Astrocyte of the spinal cord (primary cell): ENCODE measurements around the gene KIRREL1.

Experiments used
- DNase-seq: peaks from one replicate; pipeline ENCODE4 v3.0.0; 2011; ENCODE audit warnings: low read depth, low spot score
- H3K4me3 ChIP-seq: 2 replicates; pipeline ENCODE4 v1.5.1; 2011; ENCODE audit warnings: low read depth, mild to moderate bottlenecking, low read length, moderate library complexity
- in situ Hi-C: cut with HindIII; loops from 2 replicates; pipeline ENCODE4 v1.10.0; 2017; ENCODE audit warnings: low sequenced_read_pairs
- TF ChIP-seq, protein P1 (sequence below): IDR thresholded peaks from 2 replicates; pipeline ENCODE4 v1.5.1; 2012; ENCODE audit warnings: low read depth, mild to moderate bottlenecking, low read length, inconsistent platforms

The KIRREL1 gene

DNA sequence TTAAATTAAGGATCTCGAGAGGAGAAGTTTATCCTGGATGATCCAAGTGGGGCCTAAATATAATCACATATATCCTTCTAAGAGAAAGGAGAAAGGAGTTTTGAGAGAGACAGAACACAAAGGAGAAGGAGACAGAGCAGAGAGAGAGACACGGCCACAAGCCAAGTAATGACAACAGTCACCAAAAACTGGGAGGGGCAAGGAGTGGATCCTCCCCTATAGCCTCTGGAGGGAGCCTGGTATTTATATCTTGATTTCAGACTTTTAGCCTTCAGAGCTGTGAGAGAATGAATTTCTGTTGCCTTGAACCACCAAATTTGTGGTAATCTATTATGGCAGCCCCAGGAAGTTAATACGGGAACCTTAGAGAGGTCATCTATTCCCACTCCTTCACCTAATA, 137.8 kb downstream of the KIRREL1 start:
- in situ Hi-C loops: no loop called here
- H3K4me3 ChIP-seq: no peak overlapping the region
- no peak for DNase-seq
- TF ChIP-seq, protein P1, sequence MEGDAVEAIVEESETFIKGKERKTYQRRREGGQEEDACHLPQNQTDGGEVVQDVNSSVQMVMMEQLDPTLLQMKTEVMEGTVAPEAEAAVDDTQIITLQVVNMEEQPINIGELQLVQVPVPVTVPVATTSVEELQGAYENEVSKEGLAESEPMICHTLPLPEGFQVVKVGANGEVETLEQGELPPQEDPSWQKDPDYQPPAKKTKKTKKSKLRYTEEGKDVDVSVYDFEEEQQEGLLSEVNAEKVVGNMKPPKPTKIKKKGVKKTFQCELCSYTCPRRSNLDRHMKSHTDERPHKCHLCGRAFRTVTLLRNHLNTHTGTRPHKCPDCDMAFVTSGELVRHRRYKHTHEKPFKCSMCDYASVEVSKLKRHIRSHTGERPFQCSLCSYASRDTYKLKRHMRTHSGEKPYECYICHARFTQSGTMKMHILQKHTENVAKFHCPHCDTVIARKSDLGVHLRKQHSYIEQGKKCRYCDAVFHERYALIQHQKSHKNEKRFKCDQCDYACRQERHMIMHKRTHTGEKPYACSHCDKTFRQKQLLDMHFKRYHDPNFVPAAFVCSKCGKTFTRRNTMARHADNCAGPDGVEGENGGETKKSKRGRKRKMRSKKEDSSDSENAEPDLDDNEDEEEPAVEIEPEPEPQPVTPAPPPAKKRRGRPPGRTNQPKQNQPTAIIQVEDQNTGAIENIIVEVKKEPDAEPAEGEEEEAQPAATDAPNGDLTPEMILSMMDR: no peak

DNA sequence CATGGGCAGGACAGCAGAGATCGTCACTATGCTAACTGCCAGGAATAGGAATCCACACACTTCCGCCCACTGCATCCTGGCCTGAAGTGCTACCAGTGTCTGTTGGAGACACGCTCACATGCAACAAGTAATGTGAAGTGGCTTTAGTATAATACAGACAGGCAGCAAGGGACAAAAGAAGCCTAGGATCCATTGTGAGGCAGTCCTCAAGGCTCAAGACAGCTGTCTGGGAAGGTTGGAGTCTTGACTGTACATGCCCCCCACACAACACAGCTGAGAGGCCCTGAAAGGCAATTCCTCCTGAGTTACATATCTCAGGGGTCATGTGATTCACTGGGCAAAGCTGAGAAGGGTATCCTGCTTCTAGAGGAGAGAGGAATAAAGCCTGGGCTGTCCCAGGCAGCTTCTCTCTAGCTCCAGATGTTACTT, 147.3 kb downstream of the KIRREL1 start:
- DNase-seq: no peak
- no peak overlapping the region for H3K4me3 ChIP-seq
- TF ChIP-seq, protein P1: no peak
- in situ Hi-C loops: no loop called here

DNA sequence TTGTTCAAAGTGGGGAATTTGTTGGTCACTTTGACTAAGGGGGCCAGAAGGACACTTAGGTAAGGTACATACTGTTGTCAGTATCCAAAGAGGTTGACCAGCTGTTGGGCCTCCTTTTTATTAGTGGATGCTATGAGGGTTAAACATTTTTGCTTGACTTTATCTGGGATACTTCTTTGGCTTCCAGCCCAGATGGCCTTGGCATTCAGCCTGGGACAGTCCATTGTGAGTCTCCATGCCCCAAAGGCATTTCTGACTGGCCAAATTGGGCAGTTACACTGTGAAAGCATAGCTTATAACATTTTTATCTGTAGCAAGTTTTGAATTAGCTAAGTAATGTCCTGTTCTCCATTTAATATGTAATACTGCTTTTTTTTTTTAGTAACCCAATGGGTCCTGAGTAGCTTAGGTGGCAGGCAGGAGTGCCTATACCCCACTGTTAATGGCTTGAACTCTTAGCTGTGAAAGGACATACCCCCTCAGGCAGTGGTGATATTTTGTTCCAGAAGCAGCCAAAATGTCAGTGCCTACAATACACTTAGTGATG, 151.8 kb downstream of the KIRREL1 start:
- in situ Hi-C loops: no loop called here
- TF ChIP-seq, protein P1: no peak
- no peak overlapping the region for H3K4me3 ChIP-seq
- DNase-seq: peak; percentile 24

DNA sequence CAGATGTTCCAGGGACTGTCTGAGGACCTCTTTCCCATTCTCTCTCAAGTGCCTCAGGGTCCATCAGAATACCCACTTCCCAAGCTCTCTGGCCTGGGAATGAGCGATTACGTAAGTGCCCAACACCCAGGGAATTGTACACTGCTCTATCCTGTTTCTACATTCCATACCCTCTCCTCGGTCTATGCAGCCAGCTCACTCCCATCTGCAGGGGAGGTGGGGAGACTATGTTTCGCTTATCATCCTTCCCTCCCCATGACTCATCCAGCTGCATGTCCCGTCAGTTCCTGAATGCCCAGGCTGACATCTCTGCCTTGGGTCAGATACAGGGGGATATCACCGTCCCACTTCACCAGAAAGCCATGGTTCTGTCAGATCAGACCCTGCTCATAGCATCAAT, 152.7 kb downstream of the KIRREL1 start:
- DNase-seq: peak; percentile 12
- TF ChIP-seq, protein P1: no peak
- H3K4me3 ChIP-seq: no peak overlapping the region
- in situ Hi-C loops: no loop called here

DNA sequence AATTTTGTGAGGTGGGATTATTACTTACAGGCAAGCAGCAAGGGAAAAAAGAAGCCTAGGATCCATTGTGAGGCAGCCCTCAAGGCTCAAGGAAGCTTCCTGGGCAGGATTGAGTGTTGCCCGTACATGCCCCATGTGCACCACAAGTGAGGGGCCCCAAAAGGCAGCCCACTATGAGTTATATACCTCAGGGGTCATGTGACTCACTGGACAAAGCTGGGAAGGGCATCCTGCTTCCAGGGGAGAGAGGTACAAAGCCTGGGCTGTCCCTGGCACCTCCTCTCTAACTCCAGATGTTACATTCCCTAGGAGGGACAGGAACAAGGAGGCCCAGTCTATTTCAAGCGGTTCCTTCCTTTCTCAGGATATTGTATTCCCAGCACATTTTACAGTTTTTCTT, 153.3 kb downstream of the KIRREL1 start:
- in situ Hi-C loops: no loop called here
- no peak overlapping the region for H3K4me3 ChIP-seq
- DNase-seq: no peak
- TF ChIP-seq, protein P1: no peak

DNA sequence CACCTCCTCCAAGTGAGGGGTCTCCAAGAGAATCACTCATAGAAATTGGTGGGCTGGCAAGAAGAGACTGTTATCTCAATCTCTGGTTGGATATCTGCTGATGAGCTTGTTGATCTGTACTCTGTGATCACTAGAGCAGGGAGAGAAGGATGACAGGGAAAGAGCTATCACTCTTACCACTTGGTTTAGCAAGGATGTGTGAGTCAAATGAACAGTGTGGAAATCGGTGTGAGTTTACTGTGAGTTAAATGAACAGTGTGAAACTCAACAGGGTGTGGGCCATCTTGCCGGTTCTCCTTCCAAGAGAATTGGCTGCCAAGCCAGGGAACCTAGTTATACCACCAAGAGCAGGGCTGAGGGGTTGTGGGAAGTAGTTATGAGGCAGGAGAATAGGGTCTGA, 154.0 kb downstream of the KIRREL1 start:
- no peak overlapping the region for H3K4me3 ChIP-seq
- no peak for DNase-seq
- in situ Hi-C loops: no loop called here
- TF ChIP-seq, protein P1: no peak

DNA sequence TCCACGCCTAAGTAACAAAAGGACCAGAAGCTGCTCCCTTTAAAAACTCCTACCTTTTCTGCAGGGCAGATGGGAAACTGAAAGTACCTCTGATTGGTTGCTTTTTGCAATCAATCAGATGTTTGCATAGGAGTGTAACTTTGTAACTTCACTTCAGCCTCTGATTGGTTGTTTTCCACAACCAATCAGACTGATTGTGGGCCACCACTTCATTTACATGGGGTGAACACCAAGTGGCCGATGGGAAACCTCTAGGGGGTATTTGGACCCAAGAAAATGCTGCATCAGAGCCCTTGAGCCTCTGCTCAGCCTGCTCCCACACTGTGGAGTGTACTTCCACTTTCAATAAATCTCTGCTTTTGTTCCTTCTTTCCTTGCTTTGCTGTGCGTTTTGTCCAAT, 154.4 kb downstream of the KIRREL1 start:
- in situ Hi-C loops: no loop called here
- TF ChIP-seq, protein P1: no peak
- H3K4me3 ChIP-seq: no peak overlapping the region
- no peak for DNase-seq
